Ascending aorta (tissue), 2 donors: ENCODE results near the gene ITGB7. TPM values are rescaled to one million over a fixed set of nuclear protein-coding genes. Genes with fewer than 3 reads are reported as not detected.
A peak's percentile ranks its signal among the peaks of the same experiment; 100 is the strongest.

Experiments
- DNase-seq, 2 donors: peaks; one replicate each; pipeline ENCODE4 v3.0.0-alpha.2; 2019; ENCODE audit warnings: low spot score in 2 of 2
- H3K27ac ChIP-seq, 2 donors: fragments of 200-600 bp; sonication (generic); one replicate each; pipeline ENCODE4 v1.5.1; 2016 to 2017; ENCODE audit warnings: mild to moderate bottlenecking in 1 of 2
- H3K27me3 ChIP-seq: fragments of 200-600 bp; sonication (generic); one replicate; pipeline ENCODE4 v1.5.1; 2017
- H3K36me3 ChIP-seq, 2 donors: fragments of 200-600 bp; sonication (generic); one replicate each; pipeline ENCODE4 v1.5.1; 2016
- H3K4me1 ChIP-seq, 2 donors: fragments of 200-600 bp; sonication (generic); one replicate each; pipeline ENCODE4 v1.5.1; 2016 to 2017; ENCODE audit warnings: mild to moderate bottlenecking in 1 of 2
- H3K4me3 ChIP-seq, 2 donors: fragments of 200-600 bp; sonication (generic); one replicate each; pipeline ENCODE4 v1.5.1; 2016 to 2017; ENCODE audit warnings: mild to moderate bottlenecking in 1 of 2
- H3K9me3 ChIP-seq, 2 donors: fragments of 200-600 bp; sonication (generic); one replicate each; pipeline ENCODE4 v1.5.1; 2016
- intact Hi-C: fragments of 100-400 bp; cut with DNase I; formaldehyde crosslinking; loops from one replicate; pipeline ENCODE4 v1.15.1; 2023
- total RNA-seq: library from RNA; depleted of rRNA; stranded (reverse); fragments of >200 nt; gene quantifications from one replicate; pipeline ENCODE4 v1.1.0, GENCODE V29; 2016
- TF ChIP-seq, protein P1 (sequence below), 3 experiments: fragments of 200-600 bp in 2 of 3; fragments of 450-650 bp in 1 of 3; sonication (generic) in 2 of 3; IDR thresholded peaks; one replicate each; pipeline ENCODE4 v1.5.1; 2016 to 2019; ENCODE audit warnings: antibody characterized with exemption in 3 of 3, mild to moderate bottlenecking in 1 of 3, moderate library complexity in 1 of 3

ITGB7 gene
- total RNA-seq, 1 donor from 2014 or later: 1.6 TPM

DNA sequence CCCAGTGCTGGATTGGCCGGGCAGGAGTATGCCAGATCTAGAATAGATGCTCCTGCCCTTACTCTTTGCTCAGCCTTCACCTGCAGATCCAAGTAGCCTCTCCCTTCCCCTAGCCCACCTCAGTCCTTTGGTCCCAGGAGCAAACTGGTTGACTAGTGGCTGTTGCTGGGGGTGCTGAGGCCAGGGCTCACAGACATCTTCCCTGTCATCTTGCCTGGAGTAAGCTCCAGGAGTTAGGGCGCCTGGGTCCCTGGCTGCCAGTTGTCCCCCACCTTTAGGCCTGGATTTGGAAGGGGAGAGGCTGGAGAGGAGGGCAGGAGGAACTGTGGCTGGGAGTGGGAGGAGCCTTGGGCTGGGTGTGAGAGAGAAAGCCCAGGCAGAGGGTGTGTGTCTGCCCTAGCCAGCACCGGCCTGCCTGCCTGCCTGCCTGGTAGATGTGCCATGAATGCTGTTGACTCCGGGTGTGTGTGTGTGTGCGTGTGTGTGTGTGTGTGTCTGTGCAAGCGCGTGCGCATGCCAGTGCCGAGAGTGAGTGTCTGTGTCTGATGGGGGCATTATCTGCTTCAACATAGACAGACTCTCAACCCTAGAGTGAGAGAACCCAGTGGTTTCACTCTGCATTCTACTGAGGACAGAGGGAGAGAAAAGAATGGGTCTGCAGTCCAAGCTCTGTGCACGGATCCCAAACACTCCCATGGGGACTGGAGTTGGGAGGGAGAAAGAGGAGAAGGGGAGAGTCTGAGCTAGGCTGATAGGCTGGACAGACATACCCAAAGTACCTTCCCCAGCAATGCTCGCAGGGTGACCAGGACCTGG, 25.8 kb upstream of the ITGB7 start:
- TF ChIP-seq, protein P1, sequence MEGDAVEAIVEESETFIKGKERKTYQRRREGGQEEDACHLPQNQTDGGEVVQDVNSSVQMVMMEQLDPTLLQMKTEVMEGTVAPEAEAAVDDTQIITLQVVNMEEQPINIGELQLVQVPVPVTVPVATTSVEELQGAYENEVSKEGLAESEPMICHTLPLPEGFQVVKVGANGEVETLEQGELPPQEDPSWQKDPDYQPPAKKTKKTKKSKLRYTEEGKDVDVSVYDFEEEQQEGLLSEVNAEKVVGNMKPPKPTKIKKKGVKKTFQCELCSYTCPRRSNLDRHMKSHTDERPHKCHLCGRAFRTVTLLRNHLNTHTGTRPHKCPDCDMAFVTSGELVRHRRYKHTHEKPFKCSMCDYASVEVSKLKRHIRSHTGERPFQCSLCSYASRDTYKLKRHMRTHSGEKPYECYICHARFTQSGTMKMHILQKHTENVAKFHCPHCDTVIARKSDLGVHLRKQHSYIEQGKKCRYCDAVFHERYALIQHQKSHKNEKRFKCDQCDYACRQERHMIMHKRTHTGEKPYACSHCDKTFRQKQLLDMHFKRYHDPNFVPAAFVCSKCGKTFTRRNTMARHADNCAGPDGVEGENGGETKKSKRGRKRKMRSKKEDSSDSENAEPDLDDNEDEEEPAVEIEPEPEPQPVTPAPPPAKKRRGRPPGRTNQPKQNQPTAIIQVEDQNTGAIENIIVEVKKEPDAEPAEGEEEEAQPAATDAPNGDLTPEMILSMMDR (IDR thresholded peaks at IDR 0.05): no peak
- H3K36me3 ChIP-seq: peaks cover 0 to 1% of the 10 kb centered on the region in 2 donors
- peak in 1 of 2 donors; percentile 82 for DNase-seq
- H3K4me3 ChIP-seq: peak overlapping the region; percentile 58 to 70
- intact Hi-C loops: loop anchor here (1.0 to 5.0 kb wide), 2 partner anchors 18 to 64 kb away; partner anchors contain the start of genes MYG1 and PFDN5
- no peaks in the 10 kb centered on the region for H3K9me3 ChIP-seq
- H3K27me3 ChIP-seq: no peaks in the 10 kb centered on the region
- H3K27ac ChIP-seq: peak overlapping the region; percentile 87 to 88
- peaks cover 5 to 33% of the 10 kb centered on the region in 2 donors for H3K4me1 ChIP-seq

DNA sequence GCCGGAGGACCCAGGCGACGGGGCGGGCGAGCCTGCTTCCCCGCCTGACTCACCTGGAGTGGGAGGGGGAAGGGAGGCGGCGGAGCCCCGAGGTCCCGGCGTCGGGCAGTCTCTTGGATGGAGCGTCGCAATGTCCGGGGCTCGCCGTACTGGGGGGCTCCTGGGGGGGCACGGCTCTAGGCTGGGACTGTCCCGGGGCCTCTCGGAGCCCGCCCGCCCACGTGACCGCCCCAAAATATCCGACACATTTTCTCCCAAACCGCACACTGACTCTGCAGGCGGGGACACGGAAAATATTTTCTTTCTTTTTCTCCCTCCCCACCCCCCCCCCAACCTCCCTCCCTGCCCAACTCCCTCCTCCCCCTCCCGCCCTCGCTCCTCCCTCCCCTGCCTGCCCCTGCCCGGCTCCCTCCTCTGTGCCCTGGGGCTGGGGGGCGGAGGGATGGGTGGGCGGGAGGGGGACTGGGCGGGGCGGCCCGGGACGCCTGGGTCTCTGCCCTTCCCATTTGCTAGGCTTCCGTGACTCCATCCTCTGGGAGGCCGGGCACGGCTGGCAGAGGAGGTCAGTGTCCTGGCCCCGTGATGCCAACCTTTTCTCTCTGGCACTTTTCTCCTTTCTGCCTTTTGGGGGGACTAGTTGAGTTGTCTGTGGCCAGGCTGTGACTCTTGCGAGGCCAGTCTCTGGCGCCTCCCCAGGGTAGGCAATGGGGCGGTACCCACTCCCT, 25.0 kb upstream of the ITGB7 start, which contains the start of gene RARG:
TSS of gene RARG (minus strand) at position 289 of the 725 bp plus-strand sequence. CDS start 4,664 bp downstream, outside the sequence.
- no peaks in the 10 kb centered on the region for H3K27me3 ChIP-seq
- DNase-seq: peak; percentile 39 to 87
- H3K4me1 ChIP-seq: peaks cover 5 to 33% of the 10 kb centered on the region in 2 donors
- H3K4me3 ChIP-seq: peak within 1 kb of the TSS; percentile 58 to 70
- TF ChIP-seq, protein P1 (IDR thresholded peaks at IDR 0.05): no peak
- intact Hi-C loops: loop anchor here (1.0 to 5.0 kb wide), 3 partner anchors 11 to 65 kb away; partner anchors contain the start of genes MYG1 and PFDN5
- no peaks in the 10 kb centered on the region for H3K9me3 ChIP-seq
- peaks cover 7 to 9% of the 10 kb centered on the region in 2 donors for H3K36me3 ChIP-seq
- H3K27ac ChIP-seq: peak within 1 kb of the TSS; percentile 87 to 88

DNA sequence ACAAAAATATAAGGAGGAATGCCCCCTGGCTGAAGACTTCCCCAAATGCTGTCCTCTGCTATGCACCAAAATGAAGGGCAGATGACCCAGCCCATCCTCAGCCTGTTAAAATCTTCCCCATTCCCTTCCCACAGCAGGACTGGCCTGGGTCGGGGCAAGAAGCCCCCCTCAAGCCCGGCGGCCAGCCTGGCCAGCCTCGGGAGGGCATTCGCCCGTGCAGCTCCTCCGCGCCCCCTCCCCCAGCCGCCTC, 24.5 kb upstream of the ITGB7 start:
- Histone ChIP-seq H3K27ac (peak overlapping the region; percentile 87 to 88), H3K36me3 (peaks cover 9 to 13% of the 10 kb centered on the region in 2 donors), H3K4me3 (peak overlapping the region; percentile 58 to 70), H3K4me1 (peaks cover 5 to 33% of the 10 kb centered on the region in 2 donors), H3K27me3 (no peaks in the 10 kb centered on the region), H3K9me3 (no peaks in the 10 kb centered on the region)
- TF ChIP-seq, protein P1 (IDR thresholded peaks at IDR 0.05): no peak
- DNase-seq: no peak
- intact Hi-C loops: loop anchor here (1.0 to 5.0 kb wide), 2 partner anchors 10 to 66 kb away; partner anchors contain the start of genes MYG1 and PFDN5

DNA sequence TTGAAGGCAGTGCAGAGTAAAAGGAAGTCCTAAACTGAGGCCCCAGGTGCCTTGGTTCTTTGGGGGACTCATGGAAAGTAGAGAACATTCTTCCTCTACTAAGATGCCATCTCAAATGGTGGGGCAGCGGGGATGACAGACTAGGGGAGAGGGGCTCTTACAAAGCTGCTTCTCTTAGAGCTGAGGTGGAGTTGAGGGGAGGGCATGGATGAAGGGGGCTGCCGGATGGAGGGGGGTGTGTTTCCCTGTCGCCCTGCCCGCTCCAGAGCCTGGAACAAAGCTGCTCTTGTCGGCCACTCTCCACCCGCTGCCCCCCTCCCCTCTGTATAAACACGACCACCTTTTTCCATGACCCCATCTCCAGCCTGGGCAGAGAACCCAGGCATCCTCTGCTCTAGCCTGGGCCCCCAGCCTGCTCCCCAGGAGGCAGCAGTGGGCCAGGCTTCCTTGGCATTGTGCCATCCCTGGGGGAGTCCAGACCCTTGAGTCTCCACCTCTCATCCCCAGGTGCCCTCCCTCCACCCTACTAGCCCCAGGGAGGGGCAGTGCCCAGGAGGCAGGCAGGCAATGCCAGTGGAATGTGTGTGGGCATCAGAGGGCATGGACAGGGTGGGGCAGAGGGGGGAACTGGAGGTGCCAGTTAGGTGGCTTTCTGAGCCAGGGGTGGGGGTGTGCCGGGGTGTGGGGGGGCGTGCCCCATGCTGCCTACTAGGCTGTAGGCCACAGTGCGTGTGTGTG, 23.2 kb upstream of the ITGB7 start:
- TF ChIP-seq, protein P1 (IDR thresholded peaks at IDR 0.05): no peak
- peaks cover 9 to 13% of the 10 kb centered on the region in 2 donors for H3K36me3 ChIP-seq
- H3K9me3 ChIP-seq: no peaks in the 10 kb centered on the region
- intact Hi-C loops: loop anchor here (5.0 kb wide), 1 partner anchor 67 kb away; the partner anchor contains the start of genes MYG1 and PFDN5
- H3K4me3 ChIP-seq: peak overlapping the region; percentile 58 to 70
- peak in 1 of 2 donors; percentile 71 for DNase-seq
- H3K4me1 ChIP-seq: peaks cover 9 to 43% of the 10 kb centered on the region in 2 donors
- no peaks in the 10 kb centered on the region for H3K27me3 ChIP-seq
- peak overlapping the region; percentile 87 to 88 for H3K27ac ChIP-seq

DNA sequence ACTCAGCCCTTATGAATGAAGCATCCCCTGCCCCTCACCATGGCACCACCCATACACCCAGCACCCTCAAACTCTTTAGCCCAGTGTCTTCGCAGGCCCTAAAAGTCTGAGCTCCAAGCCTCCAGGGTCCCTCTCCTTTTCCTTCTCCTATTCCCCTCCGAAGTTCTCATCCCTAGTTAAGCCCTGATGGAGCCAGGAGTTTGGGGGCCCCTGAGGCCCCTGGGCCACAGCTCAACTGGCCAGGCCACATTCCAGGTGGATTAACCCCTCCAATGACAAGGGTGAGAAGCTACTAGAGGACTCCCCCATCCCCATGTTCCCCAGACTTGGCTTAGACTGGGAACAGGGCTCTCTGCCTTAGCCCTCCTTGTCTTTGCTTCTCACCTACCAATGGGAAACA, 22.4 kb upstream of the ITGB7 start:
- no peaks in the 10 kb centered on the region for H3K27me3 ChIP-seq
- H3K4me3 ChIP-seq: peak overlapping the region in 1 of 2 donors; percentile 70
- DNase-seq: no peak
- intact Hi-C loops: loop anchor here (10.0 kb wide), 1 partner anchor 1185 kb away; no protein-coding TSS in a partner anchor
- H3K27ac ChIP-seq: peak overlapping the region; percentile 87 to 88
- peaks cover 12 to 48% of the 10 kb centered on the region in 2 donors for H3K4me1 ChIP-seq
- peaks cover 9 to 13% of the 10 kb centered on the region in 2 donors for H3K36me3 ChIP-seq
- TF ChIP-seq, protein P1 (IDR thresholded peaks at IDR 0.05): no peak
- no peaks in the 10 kb centered on the region for H3K9me3 ChIP-seq
